Mesothelial cell of epicardium (in vitro differentiated cells): ENCODE results near the gene DOCK2. TPM values are rescaled to one million over a fixed set of nuclear protein-coding genes. Genes with fewer than 3 reads are reported as not detected.

Source experiments
- DNase-seq, 2 experiments: peaks; one replicate each; pipeline ENCODE4 v3.0.0; 2021; ENCODE audit warnings: low spot score in 2 of 2; ENCODE audit not compliant: unreplicated experiment in 2 of 2
- H3K27ac Mint-ChIP-seq: 2 replicates; pipeline ENCODE4 v1.8.0; 2021; ENCODE audit warnings: mixed read lengths
- H3K27me3 Mint-ChIP-seq: 2 replicates; pipeline ENCODE4 v1.8.0; 2021; ENCODE audit warnings: low read depth, mixed read lengths
- H3K36me3 Mint-ChIP-seq: 2 replicates; pipeline ENCODE4 v1.8.0; 2021; ENCODE audit warnings: mixed read lengths
- H3K4me1 Mint-ChIP-seq: 2 replicates; pipeline ENCODE4 v1.8.0; 2021; ENCODE audit warnings: mixed read lengths
- H3K4me3 Mint-ChIP-seq: 2 replicates; pipeline ENCODE4 v1.8.0; 2021; ENCODE audit warnings: mild to moderate bottlenecking, moderate library complexity, mixed read lengths
- H3K9me3 Mint-ChIP-seq: 2 replicates; pipeline ENCODE4 v1.8.0; 2021; ENCODE audit warnings: mixed read lengths
- total RNA-seq: library from RNA; stranded (reverse); gene quantifications from 3 replicates; pipeline ENCODE4 v1.2.1, GENCODE V29; 2021
- TF ChIP-seq, protein P1 (sequence below): fragments of 200-600 bp; sonication (generic); IDR thresholded peaks from one replicate; pipeline ENCODE4 v1.5.0; 2021; ENCODE audit warnings: antibody characterized with exemption; ENCODE audit not compliant: unreplicated experiment

The DOCK2 gene
- total RNA-seq, 1 donor from 2014 or later, result 0.25 TPM

GRCh38 chr5:169694091-169694625 is 57.1 kb downstream of the DOCK2 start:
- H3K4me1 Mint-ChIP-seq, result no peaks in the 10 kb centered on the region
- H3K27me3 Mint-ChIP-seq, result peaks cover 63% of the 10 kb centered on the region
- H3K27ac Mint-ChIP-seq, result no peak overlapping the region
- TF ChIP-seq, protein P1, sequence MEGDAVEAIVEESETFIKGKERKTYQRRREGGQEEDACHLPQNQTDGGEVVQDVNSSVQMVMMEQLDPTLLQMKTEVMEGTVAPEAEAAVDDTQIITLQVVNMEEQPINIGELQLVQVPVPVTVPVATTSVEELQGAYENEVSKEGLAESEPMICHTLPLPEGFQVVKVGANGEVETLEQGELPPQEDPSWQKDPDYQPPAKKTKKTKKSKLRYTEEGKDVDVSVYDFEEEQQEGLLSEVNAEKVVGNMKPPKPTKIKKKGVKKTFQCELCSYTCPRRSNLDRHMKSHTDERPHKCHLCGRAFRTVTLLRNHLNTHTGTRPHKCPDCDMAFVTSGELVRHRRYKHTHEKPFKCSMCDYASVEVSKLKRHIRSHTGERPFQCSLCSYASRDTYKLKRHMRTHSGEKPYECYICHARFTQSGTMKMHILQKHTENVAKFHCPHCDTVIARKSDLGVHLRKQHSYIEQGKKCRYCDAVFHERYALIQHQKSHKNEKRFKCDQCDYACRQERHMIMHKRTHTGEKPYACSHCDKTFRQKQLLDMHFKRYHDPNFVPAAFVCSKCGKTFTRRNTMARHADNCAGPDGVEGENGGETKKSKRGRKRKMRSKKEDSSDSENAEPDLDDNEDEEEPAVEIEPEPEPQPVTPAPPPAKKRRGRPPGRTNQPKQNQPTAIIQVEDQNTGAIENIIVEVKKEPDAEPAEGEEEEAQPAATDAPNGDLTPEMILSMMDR, result no peak
- no peaks in the 10 kb centered on the region for H3K9me3 Mint-ChIP-seq
- H3K36me3 Mint-ChIP-seq, result no peaks in the 10 kb centered on the region
- no peak overlapping the region for H3K4me3 Mint-ChIP-seq
- DNase-seq, result no peak

DNA sequence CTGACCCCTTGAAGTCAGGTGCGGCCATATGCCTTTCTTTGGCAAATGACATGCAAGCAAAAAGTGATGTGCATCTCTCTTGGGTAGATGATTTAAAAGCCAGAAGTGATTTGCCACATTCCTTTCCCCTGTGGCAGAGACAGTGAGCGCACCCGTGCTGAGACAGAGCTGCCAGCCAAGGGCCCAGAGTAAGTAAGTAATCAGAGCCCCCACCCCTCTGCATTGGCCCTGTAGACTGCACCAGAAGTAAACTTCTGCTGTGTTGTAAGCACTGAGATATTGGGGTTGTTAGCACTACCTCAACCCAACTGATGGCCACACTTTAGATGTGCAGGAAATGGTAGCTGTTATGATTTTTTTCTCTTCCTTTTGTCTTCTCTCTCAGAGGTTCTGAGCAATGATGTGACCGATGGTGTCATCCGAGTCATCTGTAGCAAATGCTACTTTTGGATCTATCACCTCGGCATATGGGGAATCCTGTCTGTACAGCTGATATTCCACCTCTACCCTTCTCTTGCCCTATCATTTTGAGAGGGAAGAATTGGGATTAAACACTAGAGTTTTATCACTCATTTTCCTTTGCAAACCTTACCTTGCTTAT is 58.0 kb downstream of the DOCK2 start:
- TF ChIP-seq, protein P1, result no peak
- Mint-ChIP-seq H3K36me3 (no peaks in the 10 kb centered on the region), H3K27me3 (peaks cover 55% of the 10 kb centered on the region), H3K27ac (no peak overlapping the region), H3K9me3 (no peaks in the 10 kb centered on the region), H3K4me1 (no peaks in the 10 kb centered on the region), H3K4me3 (no peak overlapping the region)
- no peak for DNase-seq

GRCh38 chr5:169695919-169696490 is 58.9 kb downstream of the DOCK2 start:
- H3K4me3 Mint-ChIP-seq, result no peak overlapping the region
- H3K9me3 Mint-ChIP-seq, result no peaks in the 10 kb centered on the region
- no peaks in the 10 kb centered on the region for H3K4me1 Mint-ChIP-seq

GRCh38 chr5:169696621-169697510 is 59.8 kb downstream of the DOCK2 start:
- Mint-ChIP-seq H3K36me3 (no peaks in the 10 kb centered on the region), H3K4me1 (no peaks in the 10 kb centered on the region), H3K9me3 (no peaks in the 10 kb centered on the region), H3K27me3 (peaks cover 48% of the 10 kb centered on the region), H3K27ac (no peak overlapping the region), H3K4me3 (no peak overlapping the region)
- TF ChIP-seq, protein P1, result no peak
- DNase-seq, result no peak

More at GRCh38 chr5:169695919-169696490, 58.9 kb downstream of the DOCK2 start:
- no peaks in the 10 kb centered on the region for H3K36me3 Mint-ChIP-seq
- no peak for DNase-seq
- no peak overlapping the region for H3K27ac Mint-ChIP-seq
- peaks cover 48% of the 10 kb centered on the region for H3K27me3 Mint-ChIP-seq
- TF ChIP-seq, protein P1, result no peak

GRCh38 chr5:169697511-169697890 is 60.4 kb downstream of the DOCK2 start:
- Mint-ChIP-seq H3K4me1 (no peaks in the 10 kb centered on the region), H3K9me3 (no peaks in the 10 kb centered on the region), H3K4me3 (no peak overlapping the region), H3K36me3 (no peaks in the 10 kb centered on the region), H3K27ac (no peak overlapping the region), H3K27me3 (peaks cover 52% of the 10 kb centered on the region)
- no peak for DNase-seq
- TF ChIP-seq, protein P1, result no peak
